B cell (primary cell): ENCODE results near the gene ZNF366.

Experiments used
- EZH2 ChIP-seq: IDR thresholded peaks from 2 replicates; pipeline ENCODE4 v1.6.1; 2012; ENCODE audit warnings: borderline replicate concordance, low read depth, mild to moderate bottlenecking, moderate library complexity, low read length; ENCODE audit not compliant: insufficient read depth, poor library complexity, severe bottlenecking
- TF ChIP-seq, protein P1 (sequence below): fragments of 200-600 bp; IDR thresholded peaks from one replicate; pipeline ENCODE4 v1.8.0; 2022; ENCODE audit warnings: antibody characterized with exemption, mild to moderate bottlenecking

DNA sequence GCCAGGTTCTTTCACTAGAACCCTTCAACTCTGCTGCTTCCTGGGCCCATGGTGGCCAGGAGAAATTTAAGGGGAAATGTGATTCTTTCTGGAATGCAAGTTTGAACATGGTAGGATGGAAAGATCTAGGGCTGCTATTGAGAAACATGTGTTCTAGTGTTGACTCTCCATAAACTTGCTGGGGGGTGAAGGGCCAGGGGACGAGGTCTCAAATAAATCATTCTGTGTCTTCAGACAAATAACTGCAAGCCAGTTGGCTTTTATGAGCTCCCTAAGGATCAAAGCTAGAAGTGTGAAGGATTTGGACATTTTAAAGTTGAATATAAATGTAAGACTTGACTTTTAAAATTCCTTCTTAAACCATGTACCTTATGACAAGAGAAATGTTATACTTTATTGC is 78.5 kb downstream of the ZNF366 start:
- TF ChIP-seq, protein P1, sequence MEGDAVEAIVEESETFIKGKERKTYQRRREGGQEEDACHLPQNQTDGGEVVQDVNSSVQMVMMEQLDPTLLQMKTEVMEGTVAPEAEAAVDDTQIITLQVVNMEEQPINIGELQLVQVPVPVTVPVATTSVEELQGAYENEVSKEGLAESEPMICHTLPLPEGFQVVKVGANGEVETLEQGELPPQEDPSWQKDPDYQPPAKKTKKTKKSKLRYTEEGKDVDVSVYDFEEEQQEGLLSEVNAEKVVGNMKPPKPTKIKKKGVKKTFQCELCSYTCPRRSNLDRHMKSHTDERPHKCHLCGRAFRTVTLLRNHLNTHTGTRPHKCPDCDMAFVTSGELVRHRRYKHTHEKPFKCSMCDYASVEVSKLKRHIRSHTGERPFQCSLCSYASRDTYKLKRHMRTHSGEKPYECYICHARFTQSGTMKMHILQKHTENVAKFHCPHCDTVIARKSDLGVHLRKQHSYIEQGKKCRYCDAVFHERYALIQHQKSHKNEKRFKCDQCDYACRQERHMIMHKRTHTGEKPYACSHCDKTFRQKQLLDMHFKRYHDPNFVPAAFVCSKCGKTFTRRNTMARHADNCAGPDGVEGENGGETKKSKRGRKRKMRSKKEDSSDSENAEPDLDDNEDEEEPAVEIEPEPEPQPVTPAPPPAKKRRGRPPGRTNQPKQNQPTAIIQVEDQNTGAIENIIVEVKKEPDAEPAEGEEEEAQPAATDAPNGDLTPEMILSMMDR: no peak
- no peak for TF ChIP-seq EZH2
